ENCODE measurements around the gene VASP. TPM values are rescaled to one million over a fixed set of nuclear protein-coding genes. Genes with fewer than 3 reads are reported as not detected.

Gene VASP
- 195 and 198 TPM in 2 replicates for total RNA-seq

DNA sequence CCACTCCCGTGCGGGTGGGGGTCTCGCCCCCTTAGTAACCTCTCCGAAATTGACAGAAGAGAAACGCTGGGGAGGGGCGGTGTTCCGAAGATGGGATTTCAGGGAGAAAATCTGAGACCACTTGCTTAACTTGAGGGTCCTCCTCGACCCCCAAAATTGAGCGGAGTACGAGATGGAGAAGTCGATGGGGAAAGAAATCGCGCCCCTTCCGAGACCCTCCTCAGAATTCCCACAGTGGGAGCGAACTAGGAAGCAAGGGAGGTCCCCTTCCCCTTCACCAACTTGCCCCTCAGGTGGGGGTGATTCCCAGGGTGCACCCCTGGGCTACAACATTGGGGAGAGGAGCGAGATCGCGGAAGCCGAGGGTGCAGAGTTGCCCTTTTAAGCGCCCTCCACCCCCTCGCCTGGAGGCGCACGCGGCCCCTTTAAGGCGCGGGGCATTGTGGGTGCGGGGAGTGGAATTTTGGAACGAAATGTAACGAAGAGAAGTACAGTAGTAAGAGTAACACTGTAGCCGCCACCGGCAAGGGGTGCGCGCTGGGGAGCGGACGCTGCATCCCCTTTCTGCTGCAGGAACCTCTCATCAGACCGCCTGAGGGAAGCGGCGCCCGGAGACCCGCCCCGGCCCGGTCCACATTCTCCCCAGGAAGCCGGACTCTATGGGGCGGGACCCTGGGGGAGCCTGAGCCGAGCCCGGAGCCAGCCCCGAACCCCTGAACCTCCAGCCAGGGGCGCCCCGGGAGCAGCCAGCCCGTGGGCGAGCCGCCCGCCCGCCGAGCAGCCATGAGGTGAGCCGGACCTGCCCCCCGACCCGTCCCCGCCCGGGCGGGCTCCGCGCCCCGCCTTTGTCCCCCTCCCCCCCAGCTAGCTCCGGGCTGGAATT lies at the start of gene VASP:
Gene VASP (plus strand): TSS at position 491 of the 883 bp plus-strand sequence. CDS start 293 bp downstream, at position 784.

DNA sequence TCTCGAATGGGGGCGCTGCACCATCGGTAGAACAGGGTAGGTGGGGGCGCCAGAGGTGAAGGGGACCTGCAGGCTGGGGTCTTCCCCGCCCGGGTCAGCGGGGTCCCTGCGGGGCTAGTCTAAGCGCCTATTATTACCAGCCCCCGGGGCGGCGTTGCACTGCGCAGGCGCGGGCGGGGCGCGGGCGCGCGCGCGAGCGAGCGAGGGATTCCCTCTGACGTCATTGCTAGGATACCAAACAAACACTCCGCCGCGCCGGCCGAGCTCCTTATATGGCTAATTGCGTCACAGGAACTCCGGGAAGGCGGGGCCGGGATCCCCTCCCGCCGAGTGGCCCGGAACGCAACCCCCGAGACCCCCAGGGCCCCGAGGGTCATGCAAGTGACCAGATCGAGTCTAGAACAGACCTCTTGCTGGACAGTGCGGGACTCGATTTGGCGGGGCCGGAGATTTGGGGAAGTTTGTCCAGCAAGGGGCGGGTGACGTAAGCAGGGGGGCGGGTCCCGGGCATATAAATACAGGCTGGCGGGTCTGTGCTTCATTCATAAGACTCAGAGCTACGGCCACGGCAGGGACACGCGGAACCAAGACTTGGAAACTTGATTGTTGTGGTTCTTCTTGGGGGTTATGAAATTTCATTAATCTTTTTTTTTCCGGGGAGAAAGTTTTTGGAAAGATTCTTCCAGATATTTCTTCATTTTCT lies 39.7 kb upstream of the VASP start, which contains the start of gene FOSB:
Gene FOSB (plus strand): TSS at position 541 of the 703 bp plus-strand sequence. CDS start 591 bp downstream, outside the sequence.

DNA sequence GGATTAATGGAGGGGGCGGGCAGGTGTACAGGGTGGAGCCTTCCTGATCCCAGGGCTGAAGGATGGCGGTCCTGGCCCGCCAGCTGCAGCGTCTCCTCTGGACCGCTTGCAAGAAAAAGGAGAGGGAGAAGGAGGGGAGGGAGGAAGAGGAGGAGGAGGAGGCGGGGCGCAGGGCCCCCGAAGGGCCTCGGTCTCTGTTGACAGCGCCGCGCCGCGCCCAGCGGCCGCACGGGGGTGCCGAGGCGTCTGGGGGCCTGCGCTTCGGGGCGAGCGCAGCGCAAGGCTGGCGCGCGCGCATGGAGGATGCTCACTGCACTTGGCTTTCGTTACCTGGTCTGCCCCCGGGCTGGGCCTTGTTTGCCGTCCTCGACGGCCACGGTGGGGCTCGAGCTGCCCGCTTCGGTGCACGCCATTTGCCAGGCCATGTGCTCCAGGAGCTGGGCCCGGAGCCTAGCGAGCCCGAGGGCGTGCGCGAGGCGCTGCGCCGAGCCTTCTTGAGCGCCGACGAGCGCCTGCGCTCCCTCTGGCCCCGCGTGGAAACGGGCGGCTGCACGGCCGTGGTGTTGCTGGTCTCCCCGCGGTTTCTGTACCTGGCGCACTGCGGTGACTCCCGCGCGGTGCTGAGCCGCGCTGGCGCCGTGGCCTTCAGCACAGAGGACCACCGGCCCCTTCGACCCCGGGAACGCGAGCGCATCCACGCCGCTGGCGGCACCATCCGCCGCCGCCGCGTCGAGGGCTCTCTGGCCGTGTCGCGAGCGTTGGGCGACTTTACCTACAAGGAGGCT lies 8.7 kb upstream of the VASP start, which contains the start of gene PPM1N:
Gene PPM1N (plus strand): TSS at position 33 of the 785 bp plus-strand sequence. CDS start 30 bp downstream, at position 63.

Other genes starting within 250 kb of the VASP start
- not detected in 2 replicates for gene CKM, start 184.6 kb upstream of the VASP start, total RNA-seq
- 0.33 TPM in 1 of 2 replicates, not detected in the other for gene KLC3, start 166.7 kb upstream of the VASP start, total RNA-seq
- gene ERCC2, start 136.9 kb upstream of the VASP start, total RNA-seq = 35.6 and 61.1 TPM in 2 replicates
- 24.6 and 24.8 TPM in 2 replicates for gene PPP1R13L, start 102.4 kb upstream of the VASP start, total RNA-seq
- gene POLR1G, start 100.8 kb upstream of the VASP start, total RNA-seq = 20.9 and 27.5 TPM in 2 replicates
- gene ERCC1, start 83.6 kb upstream of the VASP start, total RNA-seq = 84.4 and 98.3 TPM in 2 replicates
- gene FOSB, start 39.5 kb upstream of the VASP start, total RNA-seq = 0.48 and 0.65 TPM in 2 replicates
- gene RTN2, start 10.4 kb upstream of the VASP start, total RNA-seq = 6.1 and 13.1 TPM in 2 replicates
- 2.0 and 2.3 TPM in 2 replicates for gene PPM1N, start 9.0 kb upstream of the VASP start, total RNA-seq
- 15.0 and 15.4 TPM in 2 replicates for gene OPA3, start 77.3 kb downstream of the VASP start, total RNA-seq
- gene GPR4, start 94.7 kb downstream of the VASP start, total RNA-seq = 5.2 and 6.7 TPM in 2 replicates
- gene EML2, start 131.9 kb downstream of the VASP start, total RNA-seq = 11.9 and 14.0 TPM in 2 replicates
- gene GIPR, start 160.7 kb downstream of the VASP start, total RNA-seq = under 0.01 TPM in 1 of 2 replicates, not detected in the other
- 219 and 256 TPM in 2 replicates for gene SNRPD2, start 184.5 kb downstream of the VASP start, total RNA-seq
- gene QPCTL, start 185.2 kb downstream of the VASP start, total RNA-seq = 20.6 and 20.8 TPM in 2 replicates
- gene FBXO46, start 223.4 kb downstream of the VASP start, total RNA-seq = 13.2 and 17.0 TPM in 2 replicates
- gene MEIOSIN, start 226.0 kb downstream of the VASP start, total RNA-seq = not detected in 2 replicates